T-helper 2 cell treated with Interferon-gamma antibody and Interleukin-4, amounts not matched to agents 5 μg/mL and 100 μg/mL, for 36 hours (primary cell): ENCODE results near the gene ZNF138.
"Not testable (repeated sequence)": the region's sequence is repeated elsewhere in the genome, so short reads cannot be mapped to it uniquely, and the experiment has no call there.

Source experiments
- DNase-seq: peaks from one replicate; pipeline ENCODE4 v3.0.0; 2021; ENCODE audit warnings: low spot score
- H3K27ac Mint-ChIP-seq: one replicate; pipeline ENCODE4 v1.8.0; 2021; ENCODE audit warnings: mild to moderate bottlenecking, mixed read lengths
- H3K27me3 Mint-ChIP-seq: one replicate; pipeline ENCODE4 v1.8.0; 2021; ENCODE audit warnings: low read depth, mixed read lengths
- H3K36me3 Mint-ChIP-seq: one replicate; pipeline ENCODE4 v1.8.0; 2021; ENCODE audit warnings: low read depth, mixed read lengths
- H3K4me1 Mint-ChIP-seq: one replicate; pipeline ENCODE4 v1.8.0; 2021; ENCODE audit warnings: low read depth, mixed read lengths
- H3K4me3 Mint-ChIP-seq: one replicate; pipeline ENCODE4 v1.8.0; 2022; ENCODE audit warnings: mild to moderate bottlenecking, moderate library complexity, mixed read lengths
- H3K9me3 Mint-ChIP-seq: one replicate; pipeline ENCODE4 v1.8.0; 2021; ENCODE audit warnings: mixed read lengths

Gene ZNF138

DNA sequence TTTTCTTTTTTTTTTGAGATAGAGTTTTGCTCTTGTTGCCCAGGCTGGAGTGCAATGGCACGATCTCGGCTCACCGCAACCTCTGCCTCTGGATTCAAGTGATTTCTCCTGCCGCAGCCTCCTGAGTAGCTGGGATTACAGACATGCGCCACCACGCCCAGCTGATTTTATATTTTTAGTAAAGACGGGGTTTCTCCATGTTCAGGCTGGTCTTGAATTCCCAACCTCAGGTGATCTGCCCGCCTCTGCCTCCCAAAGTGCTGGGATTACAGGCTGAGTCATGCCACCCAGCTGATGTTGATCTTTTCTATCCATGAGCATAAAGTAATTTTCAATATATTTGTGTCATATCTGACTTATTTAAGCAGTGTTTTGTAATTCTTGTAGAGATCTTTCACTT lies 4.9 kb downstream of the ZNF138 start:
- not testable (repeated sequence) for H3K4me3 Mint-ChIP-seq, H3K27ac Mint-ChIP-seq, DNase-seq, H3K27me3 Mint-ChIP-seq
- Mint-ChIP-seq H3K36me3 (peaks cover 78% of the 10 kb centered on the region), H3K9me3 (peaks cover 35% of the 10 kb centered on the region), H3K4me1 (peaks cover 12% of the 10 kb centered on the region)

DNA sequence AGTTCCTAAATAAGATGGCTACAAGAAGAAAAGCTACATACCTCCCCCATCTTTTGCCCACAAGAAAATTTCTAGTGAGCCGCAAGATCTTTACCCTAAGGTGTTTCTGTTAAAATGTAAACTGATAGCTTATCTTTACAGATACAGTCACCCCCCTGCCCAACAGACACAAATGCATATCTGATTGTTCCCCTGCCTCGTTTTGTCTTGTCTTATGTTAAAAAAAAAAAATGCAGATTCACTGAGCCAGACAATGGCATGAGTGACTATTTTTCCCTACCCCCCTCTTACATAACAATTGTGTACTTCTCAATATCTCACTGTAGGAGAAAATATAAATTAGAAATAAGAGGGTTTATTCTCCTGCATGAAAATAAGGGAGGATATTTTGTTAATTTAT lies 8.5 kb downstream of the ZNF138 start:
- no peak overlapping the region for H3K4me3 Mint-ChIP-seq
- peaks cover 46% of the 10 kb centered on the region for H3K9me3 Mint-ChIP-seq
- DNase-seq = no peak
- H3K36me3 Mint-ChIP-seq = peaks cover 74% of the 10 kb centered on the region
- H3K27me3 Mint-ChIP-seq = no peaks in the 10 kb centered on the region
- H3K4me1 Mint-ChIP-seq = no peaks in the 10 kb centered on the region
- H3K27ac Mint-ChIP-seq = no peak overlapping the region

DNA sequence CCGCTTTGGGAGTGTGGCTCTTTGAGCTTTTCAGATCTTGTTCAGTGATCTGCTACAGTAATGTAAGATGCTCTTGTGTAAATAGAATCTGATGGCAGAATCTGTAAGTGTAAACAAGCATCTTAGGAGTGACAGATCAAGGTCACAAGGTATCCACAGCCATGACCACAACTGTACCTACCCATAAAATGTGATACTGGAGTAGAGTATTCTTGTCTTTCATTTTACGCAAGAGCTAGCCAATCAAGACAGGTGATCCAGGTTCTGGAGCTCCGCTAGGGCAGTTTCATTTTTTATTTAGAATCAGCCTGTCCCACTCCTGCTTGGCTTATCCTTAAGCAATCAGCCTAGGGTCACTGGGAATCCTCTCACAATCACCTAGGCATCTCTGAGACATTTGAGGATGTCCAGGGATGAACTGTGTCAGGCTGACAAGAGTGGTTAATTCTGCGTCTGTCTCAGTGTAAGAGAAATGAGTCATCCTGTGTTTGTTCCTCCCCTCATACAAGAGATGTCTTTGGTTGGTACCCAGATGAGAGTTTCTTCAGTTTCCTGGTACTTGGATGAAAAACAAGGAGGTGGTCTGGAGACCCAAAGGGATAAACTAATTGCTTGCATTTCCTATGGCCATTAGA lies 13.6 kb downstream of the ZNF138 start:
- Mint-ChIP-seq H3K36me3 (peaks cover 43% of the 10 kb centered on the region), H3K9me3 (peaks cover 28% of the 10 kb centered on the region), H3K4me1 (no peaks in the 10 kb centered on the region), H3K27ac (no peak overlapping the region), H3K4me3 (no peak overlapping the region), H3K27me3 (no peaks in the 10 kb centered on the region)
- DNase-seq = no peak

DNA sequence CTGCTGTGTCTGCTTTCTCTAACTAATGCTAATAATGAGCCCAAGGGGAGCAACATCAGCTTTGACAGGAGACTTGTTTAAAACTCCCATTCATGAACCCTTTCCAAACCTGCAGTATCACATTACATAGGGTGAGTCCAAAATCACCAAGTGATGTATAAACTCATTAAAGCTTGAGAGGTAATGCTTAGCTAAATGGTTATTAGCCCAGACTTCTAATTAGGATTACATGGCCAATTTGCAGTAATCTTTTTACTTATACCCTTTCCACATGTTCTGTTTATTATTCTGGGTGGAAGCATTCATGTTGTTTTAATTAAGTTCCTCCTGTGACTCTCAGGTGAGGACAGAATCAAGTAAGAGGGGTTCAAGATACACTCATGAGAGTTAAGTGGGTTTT lies 17.5 kb downstream of the ZNF138 start:
- no peak overlapping the region for H3K4me3 Mint-ChIP-seq
- no peak overlapping the region for H3K27ac Mint-ChIP-seq
- peaks cover 34% of the 10 kb centered on the region for H3K9me3 Mint-ChIP-seq
- peaks cover 48% of the 10 kb centered on the region for H3K36me3 Mint-ChIP-seq
- no peaks in the 10 kb centered on the region for H3K27me3 Mint-ChIP-seq
- DNase-seq = no peak
- no peaks in the 10 kb centered on the region for H3K4me1 Mint-ChIP-seq

DNA sequence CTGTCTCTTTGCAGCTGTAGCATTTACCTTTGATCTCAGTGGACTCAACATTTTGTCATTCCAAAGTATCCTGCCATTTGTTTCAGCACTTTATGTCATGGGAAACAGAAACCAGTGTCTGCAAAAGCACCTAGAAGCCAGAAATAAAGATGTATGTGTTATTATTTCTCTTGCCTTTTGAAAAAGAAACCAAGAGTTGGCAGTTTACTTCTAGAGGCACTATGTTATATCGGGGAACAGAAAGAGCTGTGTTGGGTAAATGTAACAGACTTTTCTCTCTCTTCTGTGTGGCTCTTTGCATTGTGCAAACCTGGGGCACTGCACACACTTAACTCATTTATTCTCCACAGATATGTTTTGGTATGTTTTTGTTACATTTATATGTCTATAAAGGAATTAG lies 36.7 kb downstream of the ZNF138 start:
- Mint-ChIP-seq H3K27me3 (no peaks in the 10 kb centered on the region), H3K36me3 (peaks cover 34% of the 10 kb centered on the region), H3K4me3 (no peak overlapping the region), H3K9me3 (peaks cover 73% of the 10 kb centered on the region), H3K4me1 (no peaks in the 10 kb centered on the region), H3K27ac (no peak overlapping the region)
- no peak for DNase-seq

DNA sequence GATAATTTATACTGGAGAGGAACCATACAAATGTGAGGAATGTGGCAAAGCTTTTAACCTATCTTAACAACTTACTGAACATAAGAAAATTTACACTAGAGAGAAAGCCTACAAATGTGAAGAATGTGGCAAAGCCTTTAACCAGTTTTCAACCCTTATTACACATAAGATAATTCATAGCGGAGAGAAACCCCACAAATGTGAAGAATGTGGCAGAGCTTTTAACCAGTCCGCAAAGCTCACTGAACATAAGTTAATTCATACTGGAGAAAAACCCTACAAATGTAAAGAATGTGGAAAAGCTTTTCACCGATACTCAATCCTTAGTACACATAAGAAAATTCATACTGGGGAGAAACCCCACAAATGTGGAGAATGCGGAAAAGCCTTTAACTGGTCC lies 37.9 kb downstream of the ZNF138 start:
- H3K36me3 Mint-ChIP-seq = peaks cover 35% of the 10 kb centered on the region
- DNase-seq = no peak
- peaks cover 83% of the 10 kb centered on the region for H3K9me3 Mint-ChIP-seq
- no peak overlapping the region for H3K4me3 Mint-ChIP-seq
- no peaks in the 10 kb centered on the region for H3K4me1 Mint-ChIP-seq
- no peak overlapping the region for H3K27ac Mint-ChIP-seq
- H3K27me3 Mint-ChIP-seq = no peaks in the 10 kb centered on the region

DNA sequence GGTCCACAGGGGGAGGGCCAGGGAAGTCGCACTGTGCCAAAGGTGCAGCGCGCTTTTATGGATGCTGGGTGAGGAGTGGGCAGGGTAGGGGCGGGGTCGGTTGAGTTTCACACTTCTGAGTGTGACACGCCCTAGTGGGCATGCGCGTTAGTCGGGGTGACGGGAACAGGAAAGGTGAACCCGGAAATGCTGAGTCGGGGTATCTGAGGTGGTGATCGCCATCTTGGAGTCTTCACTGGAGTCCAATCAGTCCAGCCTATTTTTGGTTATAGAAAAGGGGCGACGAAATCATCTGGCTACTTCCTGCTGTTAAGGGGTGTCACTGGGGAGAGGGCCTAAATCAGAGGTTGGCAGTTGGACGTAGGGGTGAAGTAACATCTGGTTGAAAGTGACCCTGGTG lies 40.8 kb downstream of the ZNF138 start:
- H3K4me3 Mint-ChIP-seq = no peak overlapping the region
- peaks cover 86% of the 10 kb centered on the region for H3K9me3 Mint-ChIP-seq
- no peak for DNase-seq
- H3K27me3 Mint-ChIP-seq = no peaks in the 10 kb centered on the region
- no peak overlapping the region for H3K27ac Mint-ChIP-seq
- H3K4me1 Mint-ChIP-seq = no peaks in the 10 kb centered on the region
- peaks cover 29% of the 10 kb centered on the region for H3K36me3 Mint-ChIP-seq

DNA sequence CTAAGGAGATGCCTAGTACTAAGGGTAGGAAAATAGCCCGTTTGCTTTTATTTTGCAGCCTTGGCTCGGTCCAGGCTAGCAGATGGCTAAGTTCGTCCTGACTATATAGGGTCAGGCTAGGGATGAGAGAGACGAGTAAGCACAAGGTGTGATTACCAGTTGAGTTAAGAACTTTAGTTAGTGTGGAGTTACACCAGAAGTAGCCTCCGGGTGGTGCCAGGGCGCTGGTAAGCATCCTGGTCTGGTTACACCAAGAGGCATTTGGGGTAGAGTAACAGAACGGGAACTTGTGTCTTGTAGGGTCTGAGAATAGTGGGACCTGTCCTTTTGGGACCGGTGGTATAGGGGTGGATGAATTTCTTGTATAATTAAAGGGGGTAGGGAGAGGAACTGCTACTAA lies 41.6 kb downstream of the ZNF138 start:
- Mint-ChIP-seq H3K9me3 (peaks cover 80% of the 10 kb centered on the region), H3K36me3 (peaks cover 22% of the 10 kb centered on the region)
- DNase-seq, H3K4me1 Mint-ChIP-seq, H3K27ac Mint-ChIP-seq, H3K4me3 Mint-ChIP-seq, H3K27me3 Mint-ChIP-seq: not testable (repeated sequence)

DNA sequence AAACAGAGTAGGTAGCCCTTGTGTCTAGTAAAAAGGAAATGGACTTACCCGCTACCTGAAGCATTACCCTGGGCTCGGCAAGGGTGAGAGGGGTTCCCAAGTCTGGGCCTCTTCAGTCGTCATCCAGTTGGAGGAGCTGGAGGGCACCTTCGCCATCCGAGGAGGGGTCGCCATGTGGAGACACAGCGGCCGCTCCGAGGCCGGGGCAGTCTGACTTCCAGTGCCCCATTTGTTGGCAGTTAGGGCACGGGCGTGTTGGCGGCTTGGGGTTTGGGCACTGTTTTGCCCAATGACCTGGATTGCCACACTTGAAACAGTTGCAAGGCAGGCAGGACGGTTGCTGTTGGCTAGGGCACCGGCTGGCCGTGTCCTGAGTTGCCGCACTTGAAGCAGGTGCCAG lies 43.8 kb downstream of the ZNF138 start:
- H3K27me3 Mint-ChIP-seq, H3K36me3 Mint-ChIP-seq, H3K4me3 Mint-ChIP-seq, H3K27ac Mint-ChIP-seq, DNase-seq, H3K4me1 Mint-ChIP-seq: not testable (repeated sequence)
- peaks cover 58% of the 10 kb centered on the region for H3K9me3 Mint-ChIP-seq

DNA sequence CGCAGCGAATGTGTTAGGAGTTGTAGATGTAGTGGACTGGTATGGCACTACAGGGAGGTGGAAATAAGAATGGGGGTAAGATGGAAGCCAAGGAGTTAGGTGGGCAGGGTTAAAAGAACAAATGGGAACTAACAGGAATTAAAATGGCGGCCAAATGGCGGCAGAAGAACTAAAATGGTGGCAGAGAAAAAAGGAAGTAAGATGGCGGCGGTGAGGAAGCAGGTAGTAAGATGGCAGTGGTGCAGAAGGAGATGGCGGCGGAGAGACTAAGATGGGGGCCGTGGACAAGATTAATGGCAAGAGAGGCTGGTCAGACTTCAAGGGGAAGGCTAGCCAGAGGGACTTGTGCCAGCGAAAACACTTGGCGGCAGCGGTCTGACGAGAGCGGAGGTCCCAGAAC lies 44.5 kb downstream of the ZNF138 start:
- no peak overlapping the region for H3K27ac Mint-ChIP-seq
- peaks cover 55% of the 10 kb centered on the region for H3K9me3 Mint-ChIP-seq
- H3K4me1 Mint-ChIP-seq = no peaks in the 10 kb centered on the region
- H3K4me3 Mint-ChIP-seq = no peak overlapping the region
- DNase-seq = no peak
- H3K27me3 Mint-ChIP-seq = no peaks in the 10 kb centered on the region
- H3K36me3 Mint-ChIP-seq = peaks cover 9% of the 10 kb centered on the region

DNA sequence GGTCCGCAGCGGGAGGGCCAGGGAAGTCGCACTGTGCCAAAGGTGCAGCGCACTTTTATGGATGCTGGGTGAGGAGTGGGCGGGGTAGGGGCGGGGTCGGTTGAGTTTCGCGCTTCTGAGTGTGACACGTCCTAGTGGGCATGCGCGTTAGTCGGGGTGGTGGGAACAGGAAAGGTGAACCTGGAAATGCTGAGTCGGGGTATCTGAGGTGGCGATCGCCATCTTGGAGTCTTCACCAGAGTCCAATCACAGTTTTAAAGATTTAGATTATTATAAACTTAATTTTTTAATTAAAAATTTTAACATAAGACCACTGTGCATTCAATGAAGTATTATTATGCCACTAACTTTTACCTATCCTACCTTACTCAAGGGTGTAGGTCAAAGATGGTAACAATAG lies 45.7 kb downstream of the ZNF138 start:
- no peak overlapping the region for H3K4me3 Mint-ChIP-seq
- peaks cover 46% of the 10 kb centered on the region for H3K9me3 Mint-ChIP-seq
- no peak for DNase-seq
- no peak overlapping the region for H3K27ac Mint-ChIP-seq
- H3K36me3 Mint-ChIP-seq = peaks cover 9% of the 10 kb centered on the region
- no peaks in the 10 kb centered on the region for H3K27me3 Mint-ChIP-seq
- no peaks in the 10 kb centered on the region for H3K4me1 Mint-ChIP-seq

DNA sequence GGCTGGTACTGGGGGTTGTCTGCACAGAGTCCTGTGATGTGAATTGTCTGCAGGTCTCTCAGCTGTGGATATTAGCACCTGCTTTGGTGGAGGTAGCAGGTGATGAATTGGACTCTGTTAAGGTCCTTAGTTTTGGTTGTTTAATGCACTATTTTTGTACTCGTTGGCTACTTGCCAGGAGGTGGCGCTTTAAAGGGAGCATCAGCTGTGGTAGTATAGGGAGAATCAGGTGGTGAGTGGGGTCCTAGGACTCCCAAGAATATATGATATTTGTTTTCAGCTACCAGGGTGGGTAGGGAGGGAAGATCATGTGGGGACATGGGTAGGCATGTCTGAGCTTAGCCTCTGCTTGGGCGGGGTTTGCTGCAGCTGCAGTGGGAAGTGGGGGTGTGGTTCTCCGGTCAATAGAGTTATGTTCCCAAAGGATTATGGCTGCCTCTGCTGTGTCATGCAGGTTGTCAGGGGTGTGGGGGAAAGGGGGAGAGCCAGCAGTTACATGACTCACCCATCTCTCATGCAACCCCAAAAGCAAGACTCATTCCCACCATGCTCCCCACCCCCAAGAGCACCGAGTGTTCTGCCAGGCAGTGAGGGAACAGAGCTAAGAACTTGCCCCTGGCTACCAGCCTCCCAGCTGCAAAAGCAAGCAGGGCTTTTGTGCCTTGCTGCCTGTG lies 55.2 kb downstream of the ZNF138 start:
- Mint-ChIP-seq H3K4me3 (no peak overlapping the region), H3K36me3 (no peaks in the 10 kb centered on the region), H3K27ac (no peak overlapping the region), H3K27me3 (no peaks in the 10 kb centered on the region), H3K9me3 (peaks cover 30% of the 10 kb centered on the region), H3K4me1 (no peaks in the 10 kb centered on the region)
- no peak for DNase-seq

DNA sequence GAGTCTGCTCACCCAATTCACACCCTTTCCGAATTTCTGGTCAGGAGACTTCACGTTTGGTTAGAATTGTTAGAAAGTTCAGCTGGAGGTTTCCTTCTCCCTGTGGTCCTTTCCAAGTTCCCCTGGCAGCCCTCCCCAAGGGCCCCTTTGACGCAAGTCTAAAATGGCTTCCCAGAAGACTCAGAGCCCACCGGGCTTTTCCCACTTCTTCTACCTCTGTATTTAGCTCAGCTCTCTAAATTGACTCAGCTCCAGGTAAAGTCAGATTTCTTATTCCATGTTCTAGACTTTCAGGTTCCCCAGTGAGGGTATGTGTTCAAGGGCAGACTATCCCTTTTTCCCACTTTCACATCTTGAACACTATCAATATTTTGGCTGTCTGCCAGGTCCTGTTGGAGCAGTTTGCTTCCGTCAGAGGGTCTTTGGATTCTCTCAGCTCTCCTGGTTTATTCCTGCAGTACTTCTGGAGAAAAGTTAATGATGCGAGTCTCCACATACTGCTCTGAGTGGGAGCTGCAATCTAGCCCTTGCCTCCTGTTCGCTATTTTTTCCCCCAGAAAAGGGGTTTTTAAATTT lies 55.8 kb downstream of the ZNF138 start:
- DNase-seq = no peak
- Mint-ChIP-seq H3K36me3 (no peaks in the 10 kb centered on the region), H3K9me3 (peaks cover 27% of the 10 kb centered on the region), H3K4me3 (no peak overlapping the region), H3K27me3 (no peaks in the 10 kb centered on the region), H3K27ac (no peak overlapping the region), H3K4me1 (no peaks in the 10 kb centered on the region)

DNA sequence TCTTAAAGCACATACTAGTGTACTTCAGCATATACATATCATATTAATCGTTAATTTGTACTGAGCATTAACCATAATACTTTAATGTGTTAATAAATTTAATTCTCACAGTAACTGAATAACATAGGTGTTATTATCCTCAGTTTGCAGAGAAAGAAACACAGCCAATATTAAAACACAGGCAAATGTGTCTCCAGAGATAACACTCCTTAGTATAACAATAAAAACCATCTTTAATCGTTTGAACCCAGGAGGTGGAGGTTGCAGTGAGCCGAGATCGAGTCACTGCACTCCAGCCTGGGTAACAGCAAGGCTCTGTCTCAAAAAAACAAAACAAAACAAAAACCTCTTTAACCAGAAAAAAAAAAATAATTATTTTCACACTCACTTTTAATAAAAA lies 59.5 kb downstream of the ZNF138 start:
- no peak for DNase-seq
- Mint-ChIP-seq H3K9me3 (peaks cover 6% of the 10 kb centered on the region), H3K36me3 (no peaks in the 10 kb centered on the region), H3K4me1 (no peaks in the 10 kb centered on the region), H3K27me3 (no peaks in the 10 kb centered on the region), H3K4me3 (no peak overlapping the region), H3K27ac (no peak overlapping the region)

DNA sequence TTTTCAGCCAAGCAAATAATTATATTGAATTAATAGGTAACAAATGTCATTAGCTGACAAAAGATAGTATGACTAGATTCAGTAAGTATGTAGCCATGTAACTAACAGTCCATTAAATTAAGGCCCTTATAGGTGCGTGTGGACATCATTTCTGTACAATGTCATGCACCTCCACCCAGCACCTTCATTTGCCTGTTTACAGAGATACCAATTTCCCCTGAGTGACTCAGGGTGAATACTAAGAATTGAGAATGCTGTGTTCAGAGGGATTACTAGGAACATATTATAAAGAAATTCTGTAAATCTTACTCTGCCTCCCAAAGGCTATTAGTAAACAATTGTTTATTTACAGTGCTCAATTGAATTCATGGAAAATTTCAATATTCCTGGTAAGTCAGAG lies 60.7 kb downstream of the ZNF138 start:
- H3K9me3 Mint-ChIP-seq = peaks cover 3% of the 10 kb centered on the region
- no peaks in the 10 kb centered on the region for H3K4me1 Mint-ChIP-seq
- no peak overlapping the region for H3K4me3 Mint-ChIP-seq
- H3K27ac Mint-ChIP-seq = no peak overlapping the region
- no peaks in the 10 kb centered on the region for H3K36me3 Mint-ChIP-seq
- DNase-seq = no peak
- H3K27me3 Mint-ChIP-seq = no peaks in the 10 kb centered on the region
